GM12878 (cell line): ENCODE results near the gene B9D1. TPM values are rescaled to one million over a fixed set of nuclear protein-coding genes. Genes with fewer than 3 reads are reported as not detected.

ENCODE experiments used
- ATAC-seq: fragments of 200-7000 bp; cut with Tn5 transposase; 3 replicates; pipeline ENCODE4 v1.9.1; 2020; ENCODE audit warnings: mild to moderate bottlenecking, moderate library complexity
- BruUV-seq: library from RNA; stranded (reverse); fragments of 400-500 nt; replicated peaks from 2 replicates; lab custom pipeline; 2021; lab: Mats Ljungman, UMichigan
- CTCF ChIA-PET: fragments of 300-600 bp; sonication (Branson Sonifier 250); formaldehyde crosslinking; extraction: SDS; loops from one replicate; lab custom pipeline; 2021; ENCODE audit warnings: inconsistent platforms; lab: Yijun Ruan, JAX
- POLR2A ChIA-PET: fragments of 350-600 bp; formaldehyde crosslinking; extraction: SDS; loops from one replicate; lab custom pipeline; 2021; ENCODE audit warnings: inconsistent platforms; lab: Charles Lee
- RAD21 ChIA-PET: fragments of 300-600 bp; sonication (Branson Sonifier 250); formaldehyde crosslinking; loops from one replicate; lab custom pipeline; 2023; ENCODE audit warnings: antibody characterized with exemption; ENCODE audit not compliant: unreplicated experiment; lab: Charles Lee
- SMC1A ChIA-PET: fragments of 300-600 bp; sonication (Branson Sonifier 250); formaldehyde crosslinking; loops from one replicate; lab custom pipeline; 2023; ENCODE audit not compliant: unreplicated experiment, uncharacterized antibody; lab: Charles Lee
- DNase-seq: peaks from one replicate; pipeline ENCODE4 v3.0.0-alpha.2; 2011; ENCODE audit warnings: low read depth, low spot score
- FAIRE-seq: peaks from 3 replicates; lab custom pipeline; 2011; peaks lifted over from hg19 to GRCh38; lab: Jason Lieb, UNC
- H2AFZ ChIP-seq: 2 replicates; pipeline ENCODE4 v1.6.0; 2011; ENCODE audit warnings: low read depth, low read length, control low read depth; ENCODE audit not compliant: control insufficient read depth
- H3K27ac ChIP-seq: 2 replicates; pipeline ENCODE4 v1.5.1; 2011; ENCODE audit warnings: control low read depth; ENCODE audit not compliant: control insufficient read depth, insufficient read depth
- H3K27me3 ChIP-seq, 2 experiments: replicated peaks in 1 of 2; 2 replicates each; pipeline versions ENCODE4 v1.6.0 to v1.6.1; 2011; ENCODE audit warnings: low read length in 1 of 2; ENCODE audit not compliant: control insufficient read depth in 2 of 2, insufficient read depth in 2 of 2
- H3K36me3 ChIP-seq, 2 experiments: 2 replicates each; pipeline ENCODE4 v1.5.1; 2011; ENCODE audit warnings: low read length in 1 of 2; ENCODE audit not compliant: control insufficient read depth in 2 of 2, insufficient read depth in 2 of 2
- H3K4me1 ChIP-seq: 2 replicates; pipeline ENCODE4 v1.6.1; 2011; ENCODE audit warnings: mild to moderate bottlenecking, low read length, moderate library complexity, mixed read lengths; ENCODE audit not compliant: control insufficient read depth, insufficient read depth
- H3K4me2 ChIP-seq: 2 replicates; pipeline ENCODE4 v1.6.0; 2011; ENCODE audit warnings: control low read depth; ENCODE audit not compliant: control insufficient read depth, insufficient read depth
- H3K4me3 ChIP-seq: fragments of 200-600 bp; sonication (generic); 2 replicates; pipeline ENCODE4 v1.5.1; 2016
- H3K79me2 ChIP-seq: 2 replicates; pipeline ENCODE4 v1.6.0; 2011; ENCODE audit warnings: low read length; ENCODE audit not compliant: control insufficient read depth, insufficient read depth
- H3K9ac ChIP-seq: 2 replicates; pipeline ENCODE4 v1.8.0; 2011; ENCODE audit warnings: low read length, control low read depth, mixed read lengths; ENCODE audit not compliant: control insufficient read depth, insufficient read depth
- H3K9me3 ChIP-seq: replicated peaks from 3 replicates; pipeline ENCODE4 v1.5.1; 2011; ENCODE audit warnings: mild to moderate bottlenecking, low read length; ENCODE audit not compliant: control insufficient read depth, insufficient read depth
- H4K20me1 ChIP-seq: 2 replicates; pipeline ENCODE4 v1.6.0; 2011; ENCODE audit not compliant: control insufficient read depth, insufficient read depth
- IKZF1 ChIP-seq: fragments of 450-650 bp; conservative IDR thresholded peaks from 2 replicates; pipeline ENCODE4 v1.6.1; 2017; ENCODE audit warnings: antibody characterized with exemption, mild to moderate bottlenecking
- MTA2 ChIP-seq: fragments of 450-650 bp; IDR thresholded peaks from 2 replicates; pipeline ENCODE4 v1.6.1; 2016; ENCODE audit warnings: low read depth, mild to moderate bottlenecking, moderate library complexity
- MTA3 ChIP-seq: IDR thresholded peaks from 2 replicates; pipeline ENCODE4 v1.6.1; 2012; ENCODE audit warnings: low read length, inconsistent platforms, borderline replicate concordance
- MYB ChIP-seq: fragments of 150-350 bp; IDR thresholded peaks from 2 replicates; pipeline ENCODE4 v1.6.1; 2014; ENCODE audit warnings: mild to moderate bottlenecking, low read depth, low read length, borderline replicate concordance
- POLR2AphosphoS2 ChIP-seq: IDR thresholded peaks from 2 replicates; pipeline ENCODE4 v1.6.1; 2011; ENCODE audit warnings: low read depth, mild to moderate bottlenecking, low read length, improper control_type of control experiment, moderate library complexity
- SKIL ChIP-seq: fragments of 450-650 bp; IDR thresholded peaks from 2 replicates; pipeline ENCODE4 v1.6.1; 2017; ENCODE audit warnings: mild to moderate bottlenecking, low read depth, inconsistent platforms; ENCODE audit not compliant: poor library complexity, severe bottlenecking
- TBL1XR1 ChIP-seq: IDR thresholded peaks from 2 replicates; pipeline ENCODE4 v1.6.1; 2012; ENCODE audit warnings: low read depth, low read length, improper control_type of control experiment
- ZSCAN29 ChIP-seq: fragments of 450-650 bp; IDR thresholded peaks from 2 replicates; pipeline ENCODE4 v1.6.1; 2017; ENCODE audit warnings: mild to moderate bottlenecking, moderate library complexity
- WGBS: methylation state at CpG from one replicate; pipeline ENCODE4 v1.1.6; 2016; ENCODE audit warnings: low lambda C conversion rate; ENCODE audit not compliant: insufficient replicate concordance, insufficient coverage; ENCODE audit errors: missing lambda C conversion rate; 5-methylcytosine and 5-hydroxymethylcytosine counted together
- in situ Hi-C: fragments of 300-500 bp; cut with MboI; formaldehyde crosslinking; loops from 9 replicates; pipeline ENCODE4 v1.14.3; 2018; ENCODE audit warnings: mixed read lengths
- intact Hi-C: fragments of 100-400 bp; cut with micrococcal nuclease; formaldehyde crosslinking; loops from one replicate; pipeline ENCODE4 v1.14.2; 2022; ENCODE audit not compliant: unreplicated experiment
- polyA plus RNA-seq, 11 experiments: library from polyadenylated mRNA; depleted of rRNA in 4 of 11; unstranded in 6 of 11; stranded (reverse) in 5 of 11; fragments of >200 nt; fragmentation: Nextera tagmentation in 4 of 11; fragmentation: Illumina TruSeq in 1 of 11; extraction: Ambion mirVana in 4 of 11; extraction: Trizol in 1 of 11; gene quantifications; 1 replicate in 1 of 11; 2 replicates in 10 of 11; pipeline versions ENCODE4 v1.2.1 to v1.2.3, GENCODE V29; 2011 to 2016; ENCODE audit warnings: inconsistent platforms in 2 of 11, missing spikeins in 2 of 11, low read depth in 1 of 11
- total RNA-seq, 4 experiments: library from RNA; depleted of rRNA in 3 of 4; stranded (reverse); fragments of >200 nt in 3 of 4; fragmentation: Illumina TruSeq in 1 of 4; extraction: Trizol in 1 of 4; gene quantifications; 2 replicates each; pipeline versions ENCODE4 v1.2.1 to v1.2.3, GENCODE V29; 2013 to 2021
- TF ChIP-seq, protein P1 (sequence below): fragments of 450-650 bp; IDR thresholded peaks from 2 replicates; pipeline ENCODE4 v1.6.1; 2017; ENCODE audit warnings: mild to moderate bottlenecking
- TF ChIP-seq, protein P2 (sequence below): IDR thresholded peaks from 2 replicates; pipeline ENCODE4 v1.6.1; 2012; ENCODE audit warnings: mild to moderate bottlenecking, low read depth, low read length
- TF ChIP-seq, protein P3 (sequence below): fragments of 450-650 bp; formaldehyde crosslinking; IDR thresholded peaks from 2 replicates; pipeline ENCODE4 v1.4.0; 2022; ENCODE audit warnings: mild to moderate bottlenecking, moderate library complexity

Gene B9D1
- total and polyA plus RNA-seq, 10 of the 15 experiments (the other 5 are each of a cell fraction or from before 2014, with no cell fraction given), result 5.9 to 18.3 (median 9.8) TPM

DNA sequence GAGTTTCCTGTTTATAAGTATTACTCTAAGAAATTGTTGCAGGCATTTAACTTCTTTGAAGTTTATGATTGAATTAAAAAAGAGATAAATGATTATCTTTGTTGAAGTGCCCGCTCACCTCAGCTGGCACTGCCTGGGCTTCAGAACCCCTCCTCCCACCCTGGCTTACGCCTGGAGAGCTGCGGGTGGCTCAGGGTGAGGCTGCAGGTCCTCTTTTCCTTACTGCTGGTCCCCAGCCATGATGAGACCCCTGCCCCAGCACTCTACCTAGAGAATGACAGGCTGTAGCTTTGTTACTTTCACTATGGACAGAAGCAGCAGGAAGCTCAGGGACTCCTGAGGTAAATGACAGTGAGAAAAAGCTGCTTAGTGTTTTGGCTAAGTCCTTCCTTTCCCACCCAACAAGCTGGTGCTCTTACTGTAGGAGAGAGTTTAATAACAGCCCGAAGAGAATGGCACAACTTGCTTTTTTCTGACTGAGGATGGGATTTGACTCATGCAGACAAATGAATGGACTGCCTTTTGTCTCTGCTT is 63.2 kb downstream of the B9D1 start:
- BruUV-seq, result no TSS peak
- Histone ChIP-seq H3K27me3 (no peaks in the 10 kb centered on the region), H3K9ac (no peak overlapping the region), H3K4me1 (peaks cover 17% of the 10 kb centered on the region), H4K20me1 (no peaks in the 10 kb centered on the region; the same call in 1 of the 2 replicates), H3K4me3 (no peak overlapping the region), H2AFZ (no peak overlapping the region), H3K79me2 (no peaks in the 10 kb centered on the region), H3K9me3 (no peaks in the 10 kb centered on the region), H3K36me3 (no peaks in the 10 kb centered on the region), H3K27ac (no peak overlapping the region), H3K4me2 (no peak overlapping the region)
- no peak for DNase-seq
- SMC1A ChIA-PET, result interaction anchor here (1.1 kb wide), 2 partner anchors 8 to 14 kb away, joined by 3 read pairs; no protein-coding TSS in a partner anchor
- CTCF ChIA-PET, result no interaction called here
- POLR2A ChIA-PET, result interaction anchor here (0.5 kb wide), 1 partner anchor 22 kb away, joined by 7 read pairs; no protein-coding TSS in a partner anchor
- WGBS, result 69% methylated on average over 4 of the region's 4 CpGs
- no peak for ATAC-seq
- no peak for FAIRE-seq
- RAD21 ChIA-PET, result no interaction called here
- in situ Hi-C loops, result no loop called here
- intact Hi-C loops, result no loop called here
- TF ChIP-seq MTA2 (no peak), ZSCAN29 (no peak), IKZF1 (no peak), SKIL (no peak), MTA3 (no peak), TBL1XR1 (no peak), POLR2AphosphoS2 (no peak), MYB (no peak)
- TF ChIP-seq, protein P1, sequence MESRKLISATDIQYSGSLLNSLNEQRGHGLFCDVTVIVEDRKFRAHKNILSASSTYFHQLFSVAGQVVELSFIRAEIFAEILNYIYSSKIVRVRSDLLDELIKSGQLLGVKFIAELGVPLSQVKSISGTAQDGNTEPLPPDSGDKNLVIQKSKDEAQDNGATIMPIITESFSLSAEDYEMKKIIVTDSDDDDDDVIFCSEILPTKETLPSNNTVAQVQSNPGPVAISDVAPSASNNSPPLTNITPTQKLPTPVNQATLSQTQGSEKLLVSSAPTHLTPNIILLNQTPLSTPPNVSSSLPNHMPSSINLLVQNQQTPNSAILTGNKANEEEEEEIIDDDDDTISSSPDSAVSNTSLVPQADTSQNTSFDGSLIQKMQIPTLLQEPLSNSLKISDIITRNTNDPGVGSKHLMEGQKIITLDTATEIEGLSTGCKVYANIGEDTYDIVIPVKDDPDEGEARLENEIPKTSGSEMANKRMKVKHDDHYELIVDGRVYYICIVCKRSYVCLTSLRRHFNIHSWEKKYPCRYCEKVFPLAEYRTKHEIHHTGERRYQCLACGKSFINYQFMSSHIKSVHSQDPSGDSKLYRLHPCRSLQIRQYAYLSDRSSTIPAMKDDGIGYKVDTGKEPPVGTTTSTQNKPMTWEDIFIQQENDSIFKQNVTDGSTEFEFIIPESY, result no peak
- TF ChIP-seq, protein P2, sequence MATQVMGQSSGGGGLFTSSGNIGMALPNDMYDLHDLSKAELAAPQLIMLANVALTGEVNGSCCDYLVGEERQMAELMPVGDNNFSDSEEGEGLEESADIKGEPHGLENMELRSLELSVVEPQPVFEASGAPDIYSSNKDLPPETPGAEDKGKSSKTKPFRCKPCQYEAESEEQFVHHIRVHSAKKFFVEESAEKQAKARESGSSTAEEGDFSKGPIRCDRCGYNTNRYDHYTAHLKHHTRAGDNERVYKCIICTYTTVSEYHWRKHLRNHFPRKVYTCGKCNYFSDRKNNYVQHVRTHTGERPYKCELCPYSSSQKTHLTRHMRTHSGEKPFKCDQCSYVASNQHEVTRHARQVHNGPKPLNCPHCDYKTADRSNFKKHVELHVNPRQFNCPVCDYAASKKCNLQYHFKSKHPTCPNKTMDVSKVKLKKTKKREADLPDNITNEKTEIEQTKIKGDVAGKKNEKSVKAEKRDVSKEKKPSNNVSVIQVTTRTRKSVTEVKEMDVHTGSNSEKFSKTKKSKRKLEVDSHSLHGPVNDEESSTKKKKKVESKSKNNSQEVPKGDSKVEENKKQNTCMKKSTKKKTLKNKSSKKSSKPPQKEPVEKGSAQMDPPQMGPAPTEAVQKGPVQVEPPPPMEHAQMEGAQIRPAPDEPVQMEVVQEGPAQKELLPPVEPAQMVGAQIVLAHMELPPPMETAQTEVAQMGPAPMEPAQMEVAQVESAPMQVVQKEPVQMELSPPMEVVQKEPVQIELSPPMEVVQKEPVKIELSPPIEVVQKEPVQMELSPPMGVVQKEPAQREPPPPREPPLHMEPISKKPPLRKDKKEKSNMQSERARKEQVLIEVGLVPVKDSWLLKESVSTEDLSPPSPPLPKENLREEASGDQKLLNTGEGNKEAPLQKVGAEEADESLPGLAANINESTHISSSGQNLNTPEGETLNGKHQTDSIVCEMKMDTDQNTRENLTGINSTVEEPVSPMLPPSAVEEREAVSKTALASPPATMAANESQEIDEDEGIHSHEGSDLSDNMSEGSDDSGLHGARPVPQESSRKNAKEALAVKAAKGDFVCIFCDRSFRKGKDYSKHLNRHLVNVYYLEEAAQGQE, result no peak
- TF ChIP-seq, protein P3, sequence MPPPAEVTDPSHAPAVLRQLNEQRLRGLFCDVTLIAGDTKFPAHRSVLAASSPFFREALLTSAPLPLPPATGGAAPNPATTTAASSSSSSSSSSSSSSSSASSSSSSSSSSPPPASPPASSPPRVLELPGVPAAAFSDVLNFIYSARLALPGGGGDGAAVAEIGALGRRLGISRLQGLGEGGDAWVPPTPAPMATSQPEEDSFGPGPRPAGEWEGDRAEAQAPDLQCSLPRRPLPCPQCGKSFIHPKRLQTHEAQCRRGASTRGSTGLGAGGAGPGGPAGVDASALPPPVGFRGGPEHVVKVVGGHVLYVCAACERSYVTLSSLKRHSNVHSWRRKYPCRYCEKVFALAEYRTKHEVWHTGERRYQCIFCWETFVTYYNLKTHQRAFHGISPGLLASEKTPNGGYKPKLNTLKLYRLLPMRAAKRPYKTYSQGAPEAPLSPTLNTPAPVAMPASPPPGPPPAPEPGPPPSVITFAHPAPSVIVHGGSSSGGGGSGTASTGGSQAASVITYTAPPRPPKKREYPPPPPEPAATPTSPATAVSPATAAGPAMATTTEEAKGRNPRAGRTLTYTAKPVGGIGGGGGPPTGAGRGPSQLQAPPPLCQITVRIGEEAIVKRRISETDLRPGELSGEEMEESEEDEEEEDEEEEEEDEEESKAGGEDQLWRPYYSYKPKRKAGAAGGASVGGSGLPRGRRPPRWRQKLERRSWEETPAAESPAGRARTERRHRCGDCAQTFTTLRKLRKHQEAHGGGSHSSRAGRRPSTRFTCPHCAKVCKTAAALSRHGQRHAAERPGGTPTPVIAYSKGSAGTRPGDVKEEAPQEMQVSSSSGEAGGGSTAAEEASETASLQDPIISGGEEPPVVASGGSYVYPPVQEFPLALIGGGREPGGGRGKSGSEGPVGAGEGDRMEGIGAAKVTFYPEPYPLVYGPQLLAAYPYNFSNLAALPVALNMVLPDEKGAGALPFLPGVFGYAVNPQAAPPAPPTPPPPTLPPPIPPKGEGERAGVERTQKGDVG (CRISPR knock-in tag), result no peak
